ENCODE data around the gene ENSA.
A peak's percentile ranks its signal among the peaks of the same experiment; 100 is the strongest.
"Not testable (repeated sequence)": the region's sequence is repeated elsewhere in the genome, so short reads cannot be mapped to it uniquely, and the experiment has no call there.

The ENSA gene

GRCh38 chr1:150578272-150579109 lies 50.9 kb downstream of the ENSA start:
- Mint-ChIP-seq H3K36me3 (peaks cover 48% of the 10 kb centered on the region), H3K27ac (peak overlapping the region; percentile 95), H3K4me1 (peaks cover 35% of the 10 kb centered on the region), H3K9me3 (no peaks in the 10 kb centered on the region), H3K4me3 (peak overlapping the region; percentile 98), H3K27me3 (no peaks in the 10 kb centered on the region)

GRCh38 chr1:150577557-150578271 lies 51.7 kb downstream of the ENSA start:
- peaks cover 55% of the 10 kb centered on the region for H3K36me3 Mint-ChIP-seq
- H3K27ac Mint-ChIP-seq, result peak overlapping the region; percentile 95
- H3K9me3 Mint-ChIP-seq, result no peaks in the 10 kb centered on the region
- H3K27me3 Mint-ChIP-seq, result no peaks in the 10 kb centered on the region
- H3K4me1 Mint-ChIP-seq, result peaks cover 42% of the 10 kb centered on the region
- peak overlapping the region; percentile 98 for H3K4me3 Mint-ChIP-seq

GRCh38 chr1:150576794-150577556 lies 52.4 kb downstream of the ENSA start:
- H3K36me3 Mint-ChIP-seq, result peaks cover 57% of the 10 kb centered on the region
- peak overlapping the region; percentile 98 for H3K4me3 Mint-ChIP-seq
- peak overlapping the region; percentile 95 for H3K27ac Mint-ChIP-seq
- H3K4me1 Mint-ChIP-seq, result peaks cover 42% of the 10 kb centered on the region
- no peaks in the 10 kb centered on the region for H3K27me3 Mint-ChIP-seq
- H3K9me3 Mint-ChIP-seq, result no peaks in the 10 kb centered on the region

- peak overlapping the region; percentile 98 for H3K4me3 Mint-ChIP-seq
- H3K36me3 Mint-ChIP-seq, result peaks cover 57% of the 10 kb centered on the region
- peak overlapping the region; percentile 93 for H3K27ac Mint-ChIP-seq
- no peaks in the 10 kb centered on the region for H3K9me3 Mint-ChIP-seq
- no peaks in the 10 kb centered on the region for H3K27me3 Mint-ChIP-seq
- peaks cover 42% of the 10 kb centered on the region for H3K4me1 Mint-ChIP-seq
These were observed 53.1 kb downstream of the ENSA start for GRCh38 chr1:150576367-150576711.

- peaks cover 43% of the 10 kb centered on the region for H3K4me1 Mint-ChIP-seq
- H3K4me3 Mint-ChIP-seq, result peak overlapping the region; percentile 98
- no peaks in the 10 kb centered on the region for H3K9me3 Mint-ChIP-seq
- H3K27me3 Mint-ChIP-seq, result no peaks in the 10 kb centered on the region
- H3K27ac Mint-ChIP-seq, result peak overlapping the region; percentile 93
- H3K36me3 Mint-ChIP-seq, result peaks cover 60% of the 10 kb centered on the region
These were observed 53.7 kb downstream of the ENSA start for GRCh38 chr1:150575518-150576366.

GRCh38 chr1:150575072-150575489 lies 54.3 kb downstream of the ENSA start:
- Mint-ChIP-seq H3K36me3 (peaks cover 61% of the 10 kb centered on the region), H3K27me3 (no peaks in the 10 kb centered on the region), H3K9me3 (no peaks in the 10 kb centered on the region), H3K4me3 (peak overlapping the region; percentile 98), H3K4me1 (peaks cover 44% of the 10 kb centered on the region), H3K27ac (peak overlapping the region; percentile 93)

- H3K4me1 Mint-ChIP-seq, result peaks cover 50% of the 10 kb centered on the region
- peak overlapping the region; percentile 93 for H3K27ac Mint-ChIP-seq
- H3K9me3 Mint-ChIP-seq, result no peaks in the 10 kb centered on the region
- peaks cover 65% of the 10 kb centered on the region for H3K36me3 Mint-ChIP-seq
- H3K27me3 Mint-ChIP-seq, result no peaks in the 10 kb centered on the region
- H3K4me3 Mint-ChIP-seq, result peak overlapping the region; percentile 98
These were observed 54.9 kb downstream of the ENSA start for GRCh38 chr1:150574260-150575071.

GRCh38 chr1:150573648-150574071 lies 55.8 kb downstream of the ENSA start:
- Mint-ChIP-seq H3K4me1 (peaks cover 58% of the 10 kb centered on the region), H3K27ac (peak overlapping the region; percentile 88), H3K36me3 (peaks cover 67% of the 10 kb centered on the region), H3K4me3 (peak overlapping the region; percentile 86)
- H3K9me3 Mint-ChIP-seq, H3K27me3 Mint-ChIP-seq: not testable (repeated sequence)

- H3K27me3 Mint-ChIP-seq, result no peaks in the 10 kb centered on the region
- H3K4me3 Mint-ChIP-seq, result peak overlapping the region; percentile 86
- peaks cover 62% of the 10 kb centered on the region for H3K36me3 Mint-ChIP-seq
- no peaks in the 10 kb centered on the region for H3K9me3 Mint-ChIP-seq
- peaks cover 64% of the 10 kb centered on the region for H3K4me1 Mint-ChIP-seq
- H3K27ac Mint-ChIP-seq, result peak overlapping the region; percentile 88
These were observed 56.3 kb downstream of the ENSA start for GRCh38 chr1:150572918-150573647.

Data from activated naive CD4-positive, alpha-beta T cell treated with anti-CD3 and anti-CD28 coated beads, Interleukin-2, amount 50 U/mL, for 24 hours (primary cell).